ENCODE data around the gene CCNB1.

DNA sequence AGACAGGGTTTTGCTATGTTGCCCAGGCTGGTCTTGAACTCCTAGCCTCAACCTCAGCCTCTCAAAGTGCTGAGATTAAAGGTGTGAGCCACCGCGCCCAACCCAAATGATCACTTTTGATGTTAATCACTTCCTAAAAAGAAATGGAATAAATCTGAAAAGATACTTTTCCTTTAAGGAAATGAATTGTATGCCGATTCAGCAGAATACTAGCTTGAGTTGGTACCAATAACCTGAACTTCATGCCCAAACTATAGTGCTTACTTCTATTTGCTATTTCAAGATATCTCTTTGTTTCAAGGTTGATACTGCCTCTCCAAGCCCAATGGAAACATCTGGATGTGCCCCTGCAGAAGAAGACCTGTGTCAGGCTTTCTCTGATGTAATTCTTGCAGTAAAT lies 4.0 kb downstream of the CCNB1 start:
- no peak for TF ChIP-seq CTCF (IDR thresholded peaks at IDR 0.05; ENCODE audit: poor library complexity, severe bottlenecking)
- TF ChIP-seq EZH2 (IDR thresholded peaks at IDR 0.05; ENCODE audit: borderline replicate concordance, insufficient read depth, low read length, poor library complexity, severe bottlenecking), result no peak
- TF ChIP-seq EP300 (conservative IDR thresholded peaks at IDR 0.05; ENCODE audit: poor library complexity, severe bottlenecking), result no peak
- no peak for TF ChIP-seq RAD21 (conservative IDR thresholded peaks at IDR 0.05)
- TF ChIP-seq TAF1 (IDR thresholded peaks at IDR 0.05; ENCODE audit: low read depth), result no peak

All from neural cell (in vitro differentiated cells).